ENCODE results near the gene GBP1.
"Not testable (repeated sequence)": the region's sequence is repeated elsewhere in the genome, so short reads cannot be mapped to it uniquely, and the experiment has no call there.

The GBP1 gene

GRCh38 chr1:89025928-89026327 is 39.1 kb downstream of the GBP1 start:
- TF ChIP-seq CTCF (IDR thresholded peaks at IDR 0.05; ENCODE audit: low read depth, low read length, missing control alignments) = no peak
- H3K36me3 ChIP-seq (replicated peaks) = no peaks in the 10 kb centered on the region
- DNase-seq = no peak
- H3K27me3 ChIP-seq (replicated peaks) = no peaks in the 10 kb centered on the region
- no peak overlapping the region for H3K4me3 ChIP-seq (ENCODE audit: low read depth, low read length)
- in situ Hi-C loops (cut with HindIII; ENCODE audit: low pct_ligation_motif_present, low sequenced_read_pairs) = no loop called here
- no peak overlapping the region for H3K27ac ChIP-seq

- in situ Hi-C loops (cut with HindIII; ENCODE audit: low pct_ligation_motif_present, low sequenced_read_pairs) = no loop called here
- H3K36me3 ChIP-seq (replicated peaks) = peaks cover 18% of the 10 kb centered on the region
- DNase-seq = no peak
- H3K27ac ChIP-seq = peak overlapping the region; percentile 66
- TF ChIP-seq CTCF (IDR thresholded peaks at IDR 0.05; ENCODE audit: low read depth, low read length, missing control alignments) = no peak
- no peak overlapping the region for H3K4me3 ChIP-seq (ENCODE audit: low read depth, low read length)
- H3K27me3 ChIP-seq (replicated peaks) = no peaks in the 10 kb centered on the region
Observed at GRCh38 chr1:89023026-89023425, 42.0 kb downstream of the GBP1 start.

- peaks cover 18% of the 10 kb centered on the region for H3K36me3 ChIP-seq (replicated peaks)
- H3K27me3 ChIP-seq (replicated peaks) = no peaks in the 10 kb centered on the region
- in situ Hi-C loops (cut with HindIII; ENCODE audit: low pct_ligation_motif_present, low sequenced_read_pairs) = no loop called here
- H3K27ac ChIP-seq = peak within 1 kb of the TSS; percentile 66
- peak within 1 kb of the TSS; percentile 74 for H3K4me3 ChIP-seq (ENCODE audit: low read depth, low read length)
- TF ChIP-seq CTCF (IDR thresholded peaks at IDR 0.05; ENCODE audit: low read depth, low read length, missing control alignments) = no peak
- peak; percentile 12 for DNase-seq
Observed at GRCh38 chr1:89022167-89022959, 42.6 kb downstream of the GBP1 start, which contains the start of gene GBP3. Gene GBP3 (minus strand): TSS chr1:89022866. CDS start chr1:89020721, 2,145 bp downstream.

GRCh38 chr1:89018318-89018717 is 46.7 kb downstream of the GBP1 start:
- in situ Hi-C loops (cut with HindIII; ENCODE audit: low pct_ligation_motif_present, low sequenced_read_pairs); DNase-seq; H3K27ac ChIP-seq; H3K27me3 ChIP-seq (replicated peaks); H3K4me3 ChIP-seq (ENCODE audit: low read depth, low read length): not testable (repeated sequence)
- peaks cover 43% of the 10 kb centered on the region for H3K36me3 ChIP-seq (replicated peaks)

GRCh38 chr1:89008511-89008910 is 56.5 kb downstream of the GBP1 start:
- in situ Hi-C loops (cut with HindIII; ENCODE audit: low pct_ligation_motif_present, low sequenced_read_pairs) = no loop called here
- no peaks in the 10 kb centered on the region for H3K27me3 ChIP-seq (replicated peaks)
- peaks cover 68% of the 10 kb centered on the region for H3K36me3 ChIP-seq (replicated peaks)
- H3K4me3 ChIP-seq (ENCODE audit: low read depth, low read length) = no peak overlapping the region
- DNase-seq = no peak
- TF ChIP-seq CTCF (IDR thresholded peaks at IDR 0.05; ENCODE audit: low read depth, low read length, missing control alignments) = no peak
- H3K27ac ChIP-seq = no peak overlapping the region

GRCh38 chr1:89005286-89006151 is 59.5 kb downstream of the GBP1 start:
- Histone ChIP-seq H3K27ac (no peak overlapping the region), H3K36me3 (replicated peaks) (peaks cover 44% of the 10 kb centered on the region), H3K4me3 (ENCODE audit: low read depth, low read length) (no peak overlapping the region), H3K27me3 (replicated peaks) (no peaks in the 10 kb centered on the region)
- no peak for DNase-seq
- TF ChIP-seq CTCF (IDR thresholded peaks at IDR 0.05; ENCODE audit: low read depth, low read length, missing control alignments) = no peak
- in situ Hi-C loops (cut with HindIII; ENCODE audit: low pct_ligation_motif_present, low sequenced_read_pairs) = no loop called here

Measured in brain microvascular endothelial cell (primary cell).